OCI-LY3 (cell line): ENCODE measurements around the gene LMAN2L.

ENCODE experiments used
- H2AFZ ChIP-seq: fragments of 200-600, 300-600 bp; shearing (Covaris generic); 2 replicates; pipeline ENCODE4 v1.6.0; 2014; ENCODE audit warnings: antibody characterized with exemption, low read depth, low read length
- H3K27ac ChIP-seq: fragments of 200-600, 300-600 bp; sonication (generic); 2 replicates; pipeline ENCODE4 v1.5.1; 2014; ENCODE audit warnings: mild to moderate bottlenecking, low read length, moderate library complexity, mixed read lengths
- H3K27me3 ChIP-seq: fragments of 200-600, 300-600 bp; sonication (generic); 2 replicates; pipeline ENCODE4 v1.6.1; 2014; ENCODE audit warnings: low read depth, low read length, mixed read lengths
- H3K36me3 ChIP-seq: fragments of 200-600, 300-600 bp; sonication (generic); replicated peaks from 2 replicates; pipeline ENCODE3; 2014; ENCODE audit warnings: low read depth, low read length, mixed read lengths
- H3K4me1 ChIP-seq: fragments of 300-600, 200-600 bp; sonication (generic); 2 replicates; pipeline ENCODE4 v1.6.1; 2014; ENCODE audit warnings: low read length, mixed read lengths
- H3K4me2 ChIP-seq: fragments of 200-600, 300-600 bp; sonication (generic); 2 replicates; pipeline ENCODE4 v1.6.1; 2014; ENCODE audit warnings: low read length, mixed read lengths
- H3K4me3 ChIP-seq: fragments of 300-600, 200-600 bp; sonication (generic); 2 replicates; pipeline ENCODE4 v1.5.1; 2014; ENCODE audit warnings: antibody characterized with exemption, mild to moderate bottlenecking, low read length, moderate library complexity
- H3K79me2 ChIP-seq: fragments of 300-600, 200-600 bp; shearing (Covaris generic); 2 replicates; pipeline ENCODE4 v1.6.1; 2014; ENCODE audit warnings: mild to moderate bottlenecking, low read length, mixed read lengths
- H3K9ac ChIP-seq: fragments of 300-600, 200-600 bp; shearing (Covaris generic); 2 replicates; pipeline ENCODE4 v1.6.0; 2014; ENCODE audit warnings: mild to moderate bottlenecking, low read length, moderate library complexity
- H3K9me3 ChIP-seq: fragments of 200-600, 300-600 bp; shearing (Covaris generic); 2 replicates; pipeline ENCODE4 v1.6.1; 2014; ENCODE audit warnings: low read length, mixed read lengths; ENCODE audit not compliant: insufficient read depth
- H4K20me1 ChIP-seq: fragments of 200-600, 300-600 bp; sonication (generic); 2 replicates; pipeline ENCODE4 v1.6.1; 2016; ENCODE audit warnings: low read length, mixed read lengths; ENCODE audit not compliant: insufficient read depth
- CTCF ChIP-seq: fragments of 200-600, 300-600 bp; sonication (generic); IDR thresholded peaks from 2 replicates; pipeline ENCODE4 v1.5.1; 2014; ENCODE audit warnings: antibody characterized with exemption, low read length, low read depth
- EZH2phosphoT487 ChIP-seq: fragments of 200-600 bp; shearing (Covaris generic); IDR thresholded peaks from 2 replicates; pipeline ENCODE4 v1.6.1; 2018; ENCODE audit warnings: antibody characterized with exemption, mixed run types, low read depth

The LMAN2L gene

DNA sequence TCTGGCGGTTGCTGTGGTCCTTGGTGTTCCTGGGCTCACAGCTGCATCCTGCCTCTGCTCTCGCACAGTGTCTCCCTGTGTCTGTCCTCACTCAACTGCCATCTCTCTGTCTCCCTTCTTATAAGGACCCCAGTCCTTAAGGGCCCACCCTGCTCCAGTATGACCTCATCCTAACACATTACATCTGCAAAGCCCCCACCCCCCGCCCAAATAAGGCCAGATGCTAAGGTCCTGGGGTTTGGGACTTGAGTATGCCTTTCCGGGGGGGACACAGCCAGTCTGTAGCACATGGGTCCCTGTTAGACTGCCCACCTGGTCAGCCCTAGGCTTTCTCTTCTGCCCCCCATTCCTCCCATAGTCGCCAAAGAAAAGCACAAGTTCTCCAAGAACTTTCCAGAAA lies 56.6 kb downstream of the LMAN2L start:
- no peak overlapping the region for H3K4me2 ChIP-seq
- no peak overlapping the region for H3K27ac ChIP-seq
- no peak overlapping the region for H2AFZ ChIP-seq
- TF ChIP-seq EZH2phosphoT487 (no peak), CTCF (no peak)
- H3K4me1 ChIP-seq = no peaks in the 10 kb centered on the region
- no peaks in the 10 kb centered on the region for H3K79me2 ChIP-seq
- H3K4me3 ChIP-seq = no peak overlapping the region
- no peaks in the 10 kb centered on the region for H3K36me3 ChIP-seq
- no peaks in the 10 kb centered on the region for H3K9me3 ChIP-seq
- no peak overlapping the region for H3K9ac ChIP-seq
- H4K20me1 ChIP-seq = no peaks in the 10 kb centered on the region
- H3K27me3 ChIP-seq = peaks cover 13% of the 10 kb centered on the region; the same call in 1 of the 2 replicates

DNA sequence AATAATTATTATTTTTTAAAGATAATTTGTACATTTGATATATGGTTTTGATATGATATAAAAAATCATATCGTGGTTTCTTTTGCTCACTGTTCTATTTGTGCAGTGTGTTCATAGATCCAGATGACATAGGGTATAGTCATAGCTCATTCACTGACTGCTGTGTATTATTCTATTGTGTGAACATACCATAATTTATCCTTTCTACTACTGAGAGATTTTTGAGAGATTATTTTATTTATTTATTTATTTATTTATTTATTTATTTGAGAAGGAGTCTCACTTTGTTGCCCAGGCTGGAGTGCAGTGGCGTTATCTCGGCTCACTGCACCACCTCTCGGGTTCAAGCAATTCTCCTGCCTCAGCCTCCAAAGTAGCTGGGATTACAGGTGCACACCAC lies 58.3 kb downstream of the LMAN2L start:
- no peak overlapping the region for H3K9ac ChIP-seq
- no peak for TF ChIP-seq CTCF
- no peak for TF ChIP-seq EZH2phosphoT487

GRCh38 chr2:96680561-96681141 lies 59.2 kb downstream of the LMAN2L start:
- no peaks in the 10 kb centered on the region for H3K36me3 ChIP-seq
- H3K9ac ChIP-seq = no peak overlapping the region
- no peak overlapping the region for H3K27ac ChIP-seq
- H3K4me2 ChIP-seq = no peak overlapping the region
- no peak overlapping the region for H2AFZ ChIP-seq
- peaks cover 13% of the 10 kb centered on the region; the same call in 1 of the 2 replicates for H3K27me3 ChIP-seq
- H3K9me3 ChIP-seq = no peaks in the 10 kb centered on the region
- H3K4me3 ChIP-seq = no peak overlapping the region
- H3K4me1 ChIP-seq = no peaks in the 10 kb centered on the region
- H3K79me2 ChIP-seq = no peaks in the 10 kb centered on the region
- TF ChIP-seq CTCF (no peak), EZH2phosphoT487 (no peak)
- no peaks in the 10 kb centered on the region for H4K20me1 ChIP-seq

More for the DNA sequence above, 58.3 kb downstream of the LMAN2L start:
- Histone ChIP-seq H3K4me2 (no peak overlapping the region), H3K9me3 (no peaks in the 10 kb centered on the region), H3K4me3 (no peak overlapping the region), H3K79me2 (no peaks in the 10 kb centered on the region), H3K27me3 (peaks cover 13% of the 10 kb centered on the region; the same call in 1 of the 2 replicates), H3K36me3 (no peaks in the 10 kb centered on the region), H2AFZ (no peak overlapping the region), H3K27ac (no peak overlapping the region), H4K20me1 (no peaks in the 10 kb centered on the region), H3K4me1 (no peaks in the 10 kb centered on the region)

- Histone ChIP-seq H3K36me3 (no peaks in the 10 kb centered on the region), H3K27ac (no peak overlapping the region), H3K27me3 (peaks cover 13% of the 10 kb centered on the region; the same call in 1 of the 2 replicates), H3K9ac (no peak overlapping the region), H3K79me2 (no peaks in the 10 kb centered on the region), H3K4me1 (no peaks in the 10 kb centered on the region), H3K9me3 (no peaks in the 10 kb centered on the region), H3K4me2 (no peak overlapping the region), H4K20me1 (no peaks in the 10 kb centered on the region), H3K4me3 (no peak overlapping the region), H2AFZ (no peak overlapping the region)
- TF ChIP-seq CTCF (no peak), EZH2phosphoT487 (no peak)
Observed at GRCh38 chr2:96679848-96680247, 60.0 kb downstream of the LMAN2L start.
